T-helper 17 cell (primary cell): ENCODE measurements around the gene HERC5. TPM values are rescaled to one million over a fixed set of nuclear protein-coding genes. Genes with fewer than 3 reads are reported as not detected.

ENCODE experiments used
- ATAC-seq: fragments of 150-1000 bp; cut with Tn5 transposase; 2 replicates; pipeline ENCODE4 v1.10.0; 2021; ENCODE audit warnings: mild to moderate bottlenecking, moderate library complexity
- DNase-seq, 3 donors: peaks; one replicate each; pipeline versions ENCODE4 v3.0.0 to v3.0.0-alpha.2; 2020 to 2021
- H3K9me3 ChIP-seq: one replicate; pipeline ENCODE4 v1.7.0; 2013; ENCODE audit warnings: low read length, mild to moderate bottlenecking; ENCODE audit not compliant: control insufficient read depth, poor library complexity, severe bottlenecking
- H3K27ac Mint-ChIP-seq: one replicate; pipeline ENCODE4 v1.8.0; 2022; ENCODE audit warnings: mild to moderate bottlenecking, moderate library complexity, mixed read lengths
- H3K27me3 Mint-ChIP-seq: one replicate; pipeline ENCODE4 v1.8.0; 2022; ENCODE audit warnings: mixed read lengths
- H3K36me3 Mint-ChIP-seq: one replicate; pipeline ENCODE4 v1.8.0; 2022; ENCODE audit warnings: low read depth, mixed read lengths
- H3K4me1 Mint-ChIP-seq: one replicate; pipeline ENCODE4 v1.8.0; 2022; ENCODE audit warnings: mild to moderate bottlenecking, mixed read lengths
- H3K4me3 Mint-ChIP-seq: one replicate; pipeline ENCODE4 v1.8.0; 2022; ENCODE audit warnings: mild to moderate bottlenecking, moderate library complexity, mixed read lengths
- total RNA-seq, 4 donors: library from RNA in 2 of 4; stranded (reverse) in 2 of 4; gene quantifications; one replicate each; pipeline ENCODE4 v1.2.3 and lab custom pipeline; 2022 to 2026

The HERC5 gene
- total RNA-seq (10 to 100 TPM; 17.2 to 19.7 TPM), total RNA-seq (lab: John Stamatoyannopoulos, UW) (43.4 to 92.6 reads per million in 2 donors)

DNA sequence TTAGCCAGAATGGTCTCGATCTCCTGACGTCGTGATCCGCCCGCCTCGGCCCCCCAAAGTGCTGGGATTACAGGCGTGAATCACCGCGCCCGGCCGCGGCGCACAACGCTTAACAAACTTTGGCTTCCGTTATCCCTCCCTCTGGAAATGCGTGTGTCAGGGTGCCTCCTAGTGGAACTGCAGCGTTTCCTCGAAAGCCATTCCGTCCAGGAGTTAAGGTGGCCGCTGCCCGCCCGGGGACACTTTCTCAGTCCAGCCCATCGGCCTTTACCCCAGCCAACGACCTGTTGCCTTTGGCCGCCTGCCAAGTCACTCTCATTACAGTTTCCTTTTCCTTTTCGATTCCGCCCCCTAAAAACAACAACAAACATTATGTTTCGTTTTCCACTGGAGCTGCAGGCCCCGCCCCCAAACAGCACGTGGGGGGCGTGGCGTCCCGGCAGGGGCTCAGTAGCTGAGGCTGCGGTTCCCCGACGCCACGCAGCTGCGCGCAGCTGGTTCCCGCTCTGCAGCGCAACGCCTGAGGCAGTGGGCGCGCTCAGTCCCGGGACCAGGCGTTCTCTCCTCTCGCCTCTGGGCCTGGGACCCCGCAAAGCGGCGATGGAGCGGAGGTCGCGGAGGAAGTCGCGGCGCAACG lies at the start of gene HERC5:
Gene HERC5, plus strand, starts transcription at position 450 of the 637 bp plus-strand sequence. Its CDS starts 151 bp downstream, at position 601.
- Mint-ChIP-seq H3K4me3 (peak within 1 kb of the TSS; percentile 100), H3K4me1 (peaks cover 26% of the 10 kb centered on the region), H3K27me3 (no peaks in the 10 kb centered on the region), H3K36me3 (peaks cover 8% of the 10 kb centered on the region), H3K27ac (peak within 1 kb of the TSS; percentile 100)
- peak; percentile 96 for ATAC-seq
- H3K9me3 ChIP-seq: no peaks in the 10 kb centered on the region
- peak; percentile 87 to 90 (median 90) for DNase-seq

DNA sequence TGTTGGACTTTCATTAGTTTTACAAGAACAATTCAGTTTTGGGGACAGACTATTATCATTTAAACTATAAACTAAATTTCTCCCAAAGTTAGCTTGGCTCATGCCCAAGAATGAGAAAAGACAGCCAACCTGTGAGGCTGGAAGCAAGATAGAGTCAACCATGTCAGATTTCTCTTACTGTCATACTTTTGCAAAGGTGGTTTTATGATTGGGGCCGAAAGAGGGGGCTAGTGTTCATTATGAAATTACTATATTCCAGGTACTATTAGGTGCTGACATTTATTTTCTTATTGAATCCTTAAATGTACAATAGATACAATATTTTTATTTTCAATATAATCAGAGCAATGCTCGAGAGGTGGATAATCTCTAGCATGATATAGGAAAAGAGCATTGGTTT lies 47.7 kb upstream of the HERC5 start:
- Mint-ChIP-seq H3K27ac (no peak overlapping the region), H3K4me3 (no peak overlapping the region), H3K36me3 (peaks cover 6% of the 10 kb centered on the region), H3K27me3 (no peaks in the 10 kb centered on the region), H3K4me1 (peaks cover 4% of the 10 kb centered on the region)
- DNase-seq (no peak), ATAC-seq (no peak)
- H3K9me3 ChIP-seq: no peaks in the 10 kb centered on the region

DNA sequence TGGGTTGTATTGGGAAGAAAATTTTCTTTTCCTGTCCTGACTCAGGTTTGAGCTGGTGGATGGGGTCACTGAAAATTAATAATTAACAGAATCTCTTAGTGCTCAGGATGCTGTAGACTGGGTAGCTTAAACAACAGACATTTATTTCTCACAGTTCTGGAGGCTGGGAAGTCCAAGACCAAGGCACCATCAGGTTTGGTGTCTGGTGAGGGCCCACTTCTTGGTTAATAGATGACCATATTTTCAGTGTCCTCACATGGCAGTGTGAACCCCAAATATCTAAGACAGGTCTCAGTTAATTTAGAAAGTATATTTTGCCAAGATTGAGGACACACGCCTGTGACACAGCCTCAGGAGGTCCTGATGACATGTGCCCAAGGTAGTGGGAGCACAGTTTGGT lies 47.1 kb upstream of the HERC5 start:
- ATAC-seq (no peak), DNase-seq (no peak)
- H3K9me3 ChIP-seq: no peaks in the 10 kb centered on the region
- H3K27me3 Mint-ChIP-seq: no peaks in the 10 kb centered on the region
- peaks cover 4% of the 10 kb centered on the region for H3K36me3 Mint-ChIP-seq
- H3K4me1 Mint-ChIP-seq: peaks cover 5% of the 10 kb centered on the region
- H3K27ac Mint-ChIP-seq: peak overlapping the region; percentile 21
- H3K4me3 Mint-ChIP-seq: no peak overlapping the region

DNA sequence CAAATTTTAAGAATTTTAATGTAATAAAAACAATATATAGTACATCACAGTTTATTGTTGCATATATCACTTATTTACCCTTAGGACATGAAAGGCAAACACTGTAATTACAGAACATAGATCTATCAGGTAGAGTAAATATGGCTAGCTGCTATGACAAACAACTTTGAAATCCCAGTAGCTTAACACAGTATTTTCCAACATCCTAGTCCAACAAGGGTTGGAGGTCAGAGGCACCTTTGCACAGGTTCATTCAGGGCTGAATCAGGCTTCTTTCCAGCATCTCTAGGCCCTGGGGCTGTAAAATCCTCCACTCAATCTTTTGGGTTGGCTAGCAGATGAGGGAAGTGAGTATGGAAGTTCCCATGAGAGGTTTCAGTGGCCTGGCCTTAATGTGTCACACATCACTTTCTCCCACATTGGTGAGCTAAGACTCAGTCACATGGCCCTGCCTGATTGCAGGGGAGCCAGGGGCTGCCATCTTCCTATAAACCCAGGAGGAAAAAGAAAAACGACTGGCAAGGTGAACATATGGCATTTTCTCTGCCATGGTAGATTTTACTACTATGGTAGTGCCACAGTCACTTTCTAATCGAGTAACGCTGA lies 45.3 kb upstream of the HERC5 start:
- H3K9me3 ChIP-seq: no peaks in the 10 kb centered on the region
- ATAC-seq (no peak), DNase-seq (no peak)
- Mint-ChIP-seq H3K27ac (no peak overlapping the region), H3K36me3 (peaks cover 5% of the 10 kb centered on the region), H3K27me3 (no peaks in the 10 kb centered on the region), H3K4me3 (no peak overlapping the region), H3K4me1 (peaks cover 8% of the 10 kb centered on the region)

DNA sequence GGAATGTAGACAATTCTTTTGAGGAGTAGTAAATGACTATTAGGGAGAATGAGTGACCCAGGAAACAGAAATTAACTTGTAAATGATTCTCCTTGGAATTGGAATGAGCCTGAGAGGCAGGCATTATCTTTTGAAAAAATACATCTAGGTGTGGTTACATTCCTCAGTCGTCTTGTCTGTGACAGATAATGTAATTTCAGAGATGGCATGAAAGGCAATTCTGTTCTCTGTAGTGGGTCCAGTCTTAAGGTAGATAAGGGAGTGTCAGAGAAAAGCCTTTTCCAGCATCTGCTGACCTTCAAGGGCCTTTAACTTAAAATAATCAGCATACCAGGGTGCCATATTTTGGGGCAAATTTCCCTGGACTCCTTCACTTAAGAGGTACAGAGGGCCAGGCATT lies 43.1 kb upstream of the HERC5 start:
- H3K4me3 Mint-ChIP-seq: no peak overlapping the region
- H3K27me3 Mint-ChIP-seq: no peaks in the 10 kb centered on the region
- ATAC-seq: no peak

DNA sequence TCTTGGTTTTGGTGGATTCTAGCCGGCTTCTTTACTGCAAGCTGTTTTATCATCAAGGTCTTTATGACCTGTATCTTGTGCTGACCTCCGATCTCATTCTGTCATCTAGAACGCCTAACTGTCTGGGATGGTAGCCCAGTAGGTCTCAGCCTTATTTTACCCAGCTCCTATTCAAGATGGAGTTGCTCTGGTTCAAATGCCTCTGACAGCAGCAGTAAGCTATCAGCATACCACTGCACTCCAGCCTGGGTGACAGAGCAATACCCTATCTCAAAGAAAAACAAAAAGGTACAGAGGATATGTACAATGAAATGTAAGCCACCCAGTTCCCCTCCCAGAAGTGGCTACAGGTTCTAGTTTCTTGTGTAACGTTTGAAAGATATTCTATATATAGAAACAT lies 42.2 kb upstream of the HERC5 start:
- DNase-seq: no peak
- Mint-ChIP-seq H3K27me3 (no peaks in the 10 kb centered on the region), H3K4me1 (peaks cover 11% of the 10 kb centered on the region), H3K4me3 (no peak overlapping the region), H3K27ac (no peak overlapping the region), H3K36me3 (peaks cover 8% of the 10 kb centered on the region)
- ATAC-seq: no peak
- no peaks in the 10 kb centered on the region for H3K9me3 ChIP-seq

More for the DNA sequence above, 43.1 kb upstream of the HERC5 start:
- no peak for DNase-seq
- H3K4me1 Mint-ChIP-seq: peaks cover 8% of the 10 kb centered on the region
- H3K9me3 ChIP-seq: no peaks in the 10 kb centered on the region
- H3K36me3 Mint-ChIP-seq: peaks cover 7% of the 10 kb centered on the region
- H3K27ac Mint-ChIP-seq: peak overlapping the region; percentile 72

DNA sequence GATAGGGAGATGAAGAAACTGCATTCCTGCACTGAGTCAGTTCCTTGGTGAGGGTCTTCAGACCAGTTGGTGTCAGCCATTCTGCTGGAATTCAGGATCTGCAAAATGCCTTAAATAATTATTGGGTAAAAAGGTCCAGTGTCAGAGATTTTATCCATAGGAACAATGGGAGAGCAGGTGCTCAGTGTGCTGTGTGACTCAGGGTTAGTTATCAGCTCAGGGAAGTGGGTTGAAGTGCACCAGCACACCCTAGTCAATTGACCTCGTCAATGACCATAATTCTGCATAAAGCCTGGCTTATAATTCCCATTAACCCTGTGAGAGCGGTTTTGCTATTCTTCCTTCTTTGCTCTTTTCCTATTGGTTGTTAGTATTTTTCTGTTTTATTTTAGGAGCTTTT lies 40.9 kb upstream of the HERC5 start:
- no peaks in the 10 kb centered on the region for H3K9me3 ChIP-seq
- H3K4me3 Mint-ChIP-seq: no peak overlapping the region
- ATAC-seq (no peak), DNase-seq (no peak)
- peaks cover 12% of the 10 kb centered on the region for H3K36me3 Mint-ChIP-seq
- H3K4me1 Mint-ChIP-seq: peaks cover 14% of the 10 kb centered on the region
- H3K27ac Mint-ChIP-seq: no peak overlapping the region
- H3K27me3 Mint-ChIP-seq: no peaks in the 10 kb centered on the region

DNA sequence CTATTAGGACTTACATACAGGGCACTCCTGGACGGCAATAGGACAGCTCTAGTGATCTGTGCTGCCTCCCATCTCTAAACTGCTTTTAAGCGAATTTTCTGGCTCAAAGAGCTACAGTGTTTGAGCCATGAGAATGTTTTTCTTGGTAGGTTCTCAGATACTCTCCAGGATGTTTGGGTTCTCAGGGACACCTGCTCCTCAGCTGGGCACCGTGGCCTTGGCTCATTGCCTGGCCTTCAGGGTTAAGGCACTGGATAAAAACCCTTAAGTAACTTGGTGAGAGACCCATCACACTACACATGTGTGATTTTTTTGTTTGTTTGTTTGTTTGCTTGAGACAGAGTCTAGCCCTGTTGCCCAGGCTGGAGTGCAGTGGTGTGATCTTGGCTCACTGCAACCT lies 38.5 kb upstream of the HERC5 start:
- Mint-ChIP-seq H3K27me3 (no peaks in the 10 kb centered on the region), H3K4me1 (peaks cover 14% of the 10 kb centered on the region), H3K36me3 (peaks cover 9% of the 10 kb centered on the region), H3K4me3 (no peak overlapping the region), H3K27ac (no peak overlapping the region)
- ATAC-seq (no peak), DNase-seq (no peak)
- no peaks in the 10 kb centered on the region for H3K9me3 ChIP-seq

DNA sequence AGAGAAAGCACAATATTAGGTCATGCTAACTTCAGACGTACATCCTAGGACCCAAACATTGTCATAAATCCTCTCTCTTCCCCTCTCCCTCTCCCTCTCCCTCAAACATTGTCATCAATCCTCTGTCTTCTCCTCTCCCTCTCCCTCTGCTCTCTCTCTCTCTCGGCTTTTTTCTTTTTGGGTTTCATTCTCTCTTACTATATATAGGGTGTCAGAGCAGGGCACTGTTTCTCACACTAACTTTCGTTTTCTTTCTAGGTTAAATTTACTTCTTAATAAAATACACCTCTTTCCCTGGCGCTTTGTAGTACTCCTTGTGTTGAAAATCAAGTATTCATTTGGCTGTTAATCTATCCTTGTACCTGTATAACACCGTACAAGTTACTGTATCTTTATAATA lies 37.0 kb upstream of the HERC5 start:
- Mint-ChIP-seq H3K27me3 (no peaks in the 10 kb centered on the region), H3K4me1 (peaks cover 12% of the 10 kb centered on the region), H3K27ac (peak overlapping the region; percentile 14), H3K36me3 (peaks cover 11% of the 10 kb centered on the region), H3K4me3 (peak overlapping the region; percentile 69)
- DNase-seq (no peak), ATAC-seq (no peak)
- no peaks in the 10 kb centered on the region for H3K9me3 ChIP-seq

DNA sequence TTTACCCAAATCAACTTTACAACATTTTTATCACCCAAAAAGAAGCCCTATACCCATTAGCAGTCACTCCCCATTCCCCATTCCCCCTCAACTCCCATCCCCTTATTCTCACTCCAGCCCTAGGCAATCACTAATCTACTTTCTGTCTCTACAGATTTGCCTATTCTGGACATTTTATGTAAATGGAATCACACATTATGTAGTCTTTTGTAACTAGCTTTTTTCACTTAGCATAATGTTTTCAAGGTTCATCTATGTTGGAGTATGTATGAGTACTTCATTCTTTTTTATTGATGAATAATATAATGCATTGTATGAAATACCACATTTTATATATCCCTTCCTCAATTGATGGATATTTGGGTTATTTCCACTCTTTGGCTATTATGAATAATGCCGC lies 36.1 kb upstream of the HERC5 start:
- Mint-ChIP-seq H3K27me3 (no peaks in the 10 kb centered on the region), H3K4me1 (peaks cover 12% of the 10 kb centered on the region), H3K27ac (no peak overlapping the region), H3K4me3 (no peak overlapping the region), H3K36me3 (peaks cover 13% of the 10 kb centered on the region)
- ATAC-seq (no peak), DNase-seq (no peak)
- H3K9me3 ChIP-seq: no peaks in the 10 kb centered on the region

DNA sequence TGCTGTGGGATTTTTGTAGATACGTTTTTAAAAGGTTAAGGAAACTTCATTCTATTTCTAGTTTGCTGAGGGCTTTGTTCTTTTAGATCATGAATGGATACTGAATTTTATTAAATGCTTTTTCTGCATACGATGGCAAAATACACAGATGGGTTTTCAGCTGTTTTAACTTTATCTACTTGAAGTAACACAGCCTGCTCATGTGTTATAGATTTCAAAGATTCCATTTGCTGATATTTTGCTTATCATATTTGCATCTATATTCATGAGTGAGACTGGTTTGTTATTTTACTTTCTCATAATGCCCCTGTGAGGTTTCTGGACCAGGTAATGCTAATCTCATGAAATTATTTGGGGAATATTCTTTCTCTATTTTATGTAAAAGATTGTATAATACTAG lies 34.5 kb upstream of the HERC5 start:
- Mint-ChIP-seq H3K27ac (no peak overlapping the region), H3K4me3 (no peak overlapping the region), H3K36me3 (peaks cover 13% of the 10 kb centered on the region), H3K4me1 (peaks cover 12% of the 10 kb centered on the region), H3K27me3 (no peaks in the 10 kb centered on the region)
- ATAC-seq (no peak), DNase-seq (no peak)
- no peaks in the 10 kb centered on the region for H3K9me3 ChIP-seq

DNA sequence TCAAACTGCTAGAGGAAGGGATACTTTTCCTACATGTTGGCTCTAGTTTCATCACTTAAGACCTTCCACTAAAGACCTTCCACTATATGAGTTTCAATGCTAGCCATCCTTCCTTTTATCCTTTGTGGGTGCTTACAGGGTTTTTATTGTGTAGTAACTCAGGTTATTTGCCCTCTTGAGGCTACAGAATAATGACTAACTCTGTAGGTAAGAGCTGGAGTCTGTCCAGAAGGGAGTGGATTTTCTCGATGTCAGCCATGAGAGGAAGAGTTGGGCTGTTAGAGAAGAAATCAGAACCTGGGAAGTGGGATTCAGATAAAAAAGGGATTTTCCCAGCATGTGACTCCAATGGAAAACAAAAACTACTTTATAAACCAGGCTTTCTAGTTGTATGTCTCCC lies 27.5 kb upstream of the HERC5 start:
- no peaks in the 10 kb centered on the region for H3K27me3 Mint-ChIP-seq
- H3K36me3 Mint-ChIP-seq: peaks cover 13% of the 10 kb centered on the region
- H3K4me1 Mint-ChIP-seq: peaks cover 9% of the 10 kb centered on the region
- no peak for ATAC-seq
- H3K27ac Mint-ChIP-seq: peak overlapping the region; percentile 73
- no peak for DNase-seq
- no peak overlapping the region for H3K4me3 Mint-ChIP-seq
- H3K9me3 ChIP-seq: no peaks in the 10 kb centered on the region

DNA sequence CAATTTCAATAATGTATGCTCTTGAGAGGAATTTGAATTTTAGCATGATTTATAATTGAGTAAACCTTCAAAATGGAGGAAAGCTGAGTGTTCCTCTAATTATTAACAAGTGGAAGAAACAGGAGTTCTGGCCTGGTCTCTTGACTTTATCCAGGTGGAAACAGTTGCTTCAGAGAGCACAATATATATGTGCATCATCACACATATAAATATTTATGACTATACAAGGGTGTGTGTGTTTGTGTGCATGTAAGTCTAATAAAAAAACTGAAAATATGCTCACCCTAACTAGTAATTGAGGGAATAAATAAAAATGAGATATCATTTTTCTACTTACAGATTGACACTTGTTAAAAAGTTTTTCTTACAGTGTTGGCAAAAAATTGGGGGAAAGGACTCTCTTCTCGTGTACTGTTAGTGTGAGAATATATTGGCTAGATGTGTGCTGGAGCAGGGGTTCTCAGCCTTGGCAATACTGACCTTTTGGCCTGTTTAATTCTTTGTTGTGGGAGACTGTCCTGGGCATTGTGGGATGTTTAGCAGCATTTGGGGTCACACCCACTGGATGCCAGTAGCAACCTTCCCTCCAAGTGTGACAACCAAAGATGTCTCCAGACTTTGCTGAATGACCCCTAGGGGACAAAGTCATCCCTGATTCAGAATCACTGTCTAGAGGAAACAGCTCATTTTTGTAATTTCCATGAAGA lies 20.8 kb upstream of the HERC5 start:
- peaks cover 22% of the 10 kb centered on the region for H3K36me3 Mint-ChIP-seq
- no peaks in the 10 kb centered on the region for H3K27me3 Mint-ChIP-seq
- H3K27ac Mint-ChIP-seq: peak overlapping the region; percentile 39
- no peak for ATAC-seq
- H3K4me1 Mint-ChIP-seq: peaks cover 5% of the 10 kb centered on the region
- H3K4me3 Mint-ChIP-seq: no peak overlapping the region
- no peak for DNase-seq
- no peaks in the 10 kb centered on the region for H3K9me3 ChIP-seq
